ENCODE measurements around the gene LRRC15. TPM values are rescaled to one million over a fixed set of nuclear protein-coding genes. Genes with fewer than 3 reads are reported as not detected.

Gene LRRC15
- total RNA-seq, 1 experiment from 2014 or later = not detected

DNA sequence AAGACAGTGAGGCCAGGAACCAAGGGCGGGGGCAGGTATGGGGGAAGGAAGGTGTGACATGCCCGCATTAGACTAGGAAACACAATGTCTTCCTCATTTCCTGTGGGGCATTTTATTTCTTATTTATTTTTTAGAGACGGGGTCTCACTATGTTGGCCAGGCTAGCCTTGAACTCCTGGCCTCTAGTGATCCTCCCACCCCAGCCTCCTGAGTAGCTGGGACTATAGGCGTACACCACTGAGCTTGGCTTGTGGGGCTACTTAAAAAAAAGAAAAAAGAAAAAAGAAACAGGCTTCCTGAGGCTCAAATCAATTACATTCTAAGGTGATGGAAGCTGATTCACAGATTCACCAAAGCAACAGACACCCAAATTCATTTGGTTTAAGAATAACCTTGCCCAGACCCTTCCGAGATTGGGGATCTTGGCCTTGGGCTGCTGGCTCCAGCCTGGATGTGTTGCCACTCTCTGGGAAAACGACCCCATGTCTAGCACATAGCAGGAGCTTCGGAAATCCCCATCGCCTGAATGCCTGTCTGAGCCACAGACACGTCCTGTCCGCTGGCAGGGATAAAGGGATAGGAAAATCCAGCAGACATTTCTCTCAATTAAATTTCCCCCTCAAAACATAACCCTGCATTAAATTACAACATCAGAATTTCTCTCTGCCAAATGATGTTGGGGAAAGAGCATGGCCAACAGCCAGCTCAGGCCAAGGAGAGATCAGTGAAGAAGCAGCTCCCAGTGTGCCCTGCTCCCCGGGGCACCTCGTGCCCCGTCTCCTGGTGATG, 31.4 kb downstream of the LRRC15 start:
- Mint-ChIP-seq H3K27me3 (ENCODE audit: insufficient read depth, unreplicated experiment) (no peaks in the 10 kb centered on the region), H3K36me3 (ENCODE audit: insufficient read depth, unreplicated experiment) (no peaks in the 10 kb centered on the region), H3K27ac (ENCODE audit: low read depth, unreplicated experiment) (no peak overlapping the region), H3K4me3 (ENCODE audit: unreplicated experiment) (no peak overlapping the region), H3K9me3 (ENCODE audit: unreplicated experiment) (no peaks in the 10 kb centered on the region), H3K4me1 (ENCODE audit: insufficient read depth, unreplicated experiment) (peaks cover 2% of the 10 kb centered on the region)
- TF ChIP-seq, protein P1, sequence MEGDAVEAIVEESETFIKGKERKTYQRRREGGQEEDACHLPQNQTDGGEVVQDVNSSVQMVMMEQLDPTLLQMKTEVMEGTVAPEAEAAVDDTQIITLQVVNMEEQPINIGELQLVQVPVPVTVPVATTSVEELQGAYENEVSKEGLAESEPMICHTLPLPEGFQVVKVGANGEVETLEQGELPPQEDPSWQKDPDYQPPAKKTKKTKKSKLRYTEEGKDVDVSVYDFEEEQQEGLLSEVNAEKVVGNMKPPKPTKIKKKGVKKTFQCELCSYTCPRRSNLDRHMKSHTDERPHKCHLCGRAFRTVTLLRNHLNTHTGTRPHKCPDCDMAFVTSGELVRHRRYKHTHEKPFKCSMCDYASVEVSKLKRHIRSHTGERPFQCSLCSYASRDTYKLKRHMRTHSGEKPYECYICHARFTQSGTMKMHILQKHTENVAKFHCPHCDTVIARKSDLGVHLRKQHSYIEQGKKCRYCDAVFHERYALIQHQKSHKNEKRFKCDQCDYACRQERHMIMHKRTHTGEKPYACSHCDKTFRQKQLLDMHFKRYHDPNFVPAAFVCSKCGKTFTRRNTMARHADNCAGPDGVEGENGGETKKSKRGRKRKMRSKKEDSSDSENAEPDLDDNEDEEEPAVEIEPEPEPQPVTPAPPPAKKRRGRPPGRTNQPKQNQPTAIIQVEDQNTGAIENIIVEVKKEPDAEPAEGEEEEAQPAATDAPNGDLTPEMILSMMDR (IDR thresholded peaks at IDR 0.05; ENCODE audit: unreplicated experiment) = no peak
- no peak for DNase-seq (ENCODE audit: unreplicated experiment)
- no TSS peak for BruUV-seq (replicated peaks)
- intact Hi-C loops (cut with micrococcal nuclease) = no loop called here
- ChIA-PET CTCF (interaction anchor here (0.6 to 1.6 kb wide), 7 partner anchors 9 to 1017 kb away, joined by 3 to 8 read pairs (median 4); no protein-coding TSS in a partner anchor), POLR2A (interaction anchor here (1.1 to 1.8 kb wide), 2 partner anchors 16 to 201 kb away, joined by 3 to 9 read pairs; no protein-coding TSS in a partner anchor)

- POLR2A ChIA-PET = interaction anchor here (0.7 to 5.1 kb wide), 2 partner anchors 14 to 53 kb away, joined by 3 to 36 read pairs; no protein-coding TSS in a partner anchor
- no peaks in the 10 kb centered on the region for H3K27me3 Mint-ChIP-seq (ENCODE audit: insufficient read depth, unreplicated experiment)
- intact Hi-C loops (cut with micrococcal nuclease) = no loop called here
- H3K4me3 Mint-ChIP-seq (ENCODE audit: unreplicated experiment) = no peak overlapping the region
- H3K4me1 Mint-ChIP-seq (ENCODE audit: insufficient read depth, unreplicated experiment) = peaks cover 10% of the 10 kb centered on the region
- TF ChIP-seq, protein P1 (IDR thresholded peaks at IDR 0.05; ENCODE audit: unreplicated experiment) = no peak
- no TSS peak for BruUV-seq (replicated peaks)
- no peaks in the 10 kb centered on the region for H3K36me3 Mint-ChIP-seq (ENCODE audit: insufficient read depth, unreplicated experiment)
- H3K9me3 Mint-ChIP-seq (ENCODE audit: unreplicated experiment) = no peaks in the 10 kb centered on the region
- no peak for DNase-seq (ENCODE audit: unreplicated experiment)
- CTCF ChIA-PET = interaction anchor here (0.6 to 1.6 kb wide), 6 partner anchors 63 to 671 kb away, joined by 3 to 6 read pairs (median 3); no protein-coding TSS in a partner anchor
- H3K27ac Mint-ChIP-seq (ENCODE audit: low read depth, unreplicated experiment) = no peak overlapping the region
Observed at GRCh38 chr3:194336601-194337355, 32.8 kb downstream of the LRRC15 start.

GRCh38 chr3:194333981-194334320, 35.6 kb downstream of the LRRC15 start:
- Mint-ChIP-seq H3K4me1 (ENCODE audit: insufficient read depth, unreplicated experiment) (peaks cover 28% of the 10 kb centered on the region), H3K27me3 (ENCODE audit: insufficient read depth, unreplicated experiment) (no peaks in the 10 kb centered on the region), H3K9me3 (ENCODE audit: unreplicated experiment) (no peaks in the 10 kb centered on the region), H3K27ac (ENCODE audit: low read depth, unreplicated experiment) (peak overlapping the region; percentile 90), H3K4me3 (ENCODE audit: unreplicated experiment) (peak overlapping the region; percentile 77), H3K36me3 (ENCODE audit: insufficient read depth, unreplicated experiment) (no peaks in the 10 kb centered on the region)
- no peak for DNase-seq (ENCODE audit: unreplicated experiment)
- ChIA-PET POLR2A (interaction anchor here (0.6 to 5.1 kb wide), 8 partner anchors 10 to 553 kb away, joined by 3 to 36 read pairs (median 4); no protein-coding TSS in a partner anchor), CTCF (interaction anchor here (0.7 to 8.9 kb wide), 9 partner anchors 11 to 129 kb away, joined by 3 to 88 read pairs (median 4); partner anchors contain the start of gene GP5)
- intact Hi-C loops (cut with micrococcal nuclease) = loop anchor here (1.0 to 2.0 kb wide), 4 partner anchors 12 to 259 kb away; no protein-coding TSS in a partner anchor
- TSS peak; percentile 47 for BruUV-seq (replicated peaks)
- TF ChIP-seq, protein P1 (IDR thresholded peaks at IDR 0.05; ENCODE audit: unreplicated experiment) = no peak

Data from MCF 10A (cell line).